Prostate gland (tissue), 2 donors: ENCODE measurements around the gene PHPT1.

Source experiments
- CTCF ChIP-seq, 4 experiments: fragments of 200-600 bp in 2 of 4; fragments of 450-650 bp in 2 of 4; sonication (generic) in 2 of 4; IDR thresholded peaks; 1 replicate in 3 of 4; 2 replicates in 1 of 4; pipeline ENCODE4 v1.5.1; 2016 to 2019; ENCODE audit warnings: antibody characterized with exemption in 4 of 4, mild to moderate bottlenecking in 2 of 4, moderate library complexity in 2 of 4
- POLR2A ChIP-seq: fragments of 450-650 bp; IDR thresholded peaks from one replicate; pipeline ENCODE4 v1.6.1; 2016; ENCODE audit warnings: antibody characterized with exemption, mild to moderate bottlenecking

GRCh38 chr9:136885950-136886578 lies 36.9 kb downstream of the PHPT1 start, which contains the start of gene TRAF2:
- TF ChIP-seq CTCF (IDR thresholded peaks at IDR 0.05) = peak in 1 of 4 experiments; percentile 40
- TF ChIP-seq POLR2A = peak; percentile 77
